Panc1 (cell line): ENCODE results near the gene ATP2A2. TPM values are rescaled to one million over a fixed set of nuclear protein-coding genes. Genes with fewer than 3 reads are reported as not detected.

Experiments used
- ATAC-seq: fragments of 200-7000 bp; cut with Tn5 transposase; 2 replicates; pipeline ENCODE4 v1.9.1; 2020; ENCODE audit warnings: mild to moderate bottlenecking, moderate library complexity
- BruUV-seq: library from RNA; stranded (reverse); fragments of 400-500 nt; replicated peaks from 2 replicates; lab custom pipeline; 2021; lab: Mats Ljungman, UMichigan
- CTCF ChIA-PET: fragments of 300-600 bp; sonication (Branson Sonifier 250); formaldehyde crosslinking; loops from one replicate; lab custom pipeline; 2022; ENCODE audit warnings: antibody characterized with exemption; lab: Charles Lee
- POLR2A ChIA-PET: fragments of 300-600 bp; sonication (Branson Sonifier 250); formaldehyde crosslinking; loops from one replicate; lab custom pipeline; 2022; ENCODE audit warnings: antibody characterized with exemption; lab: Charles Lee
- DNase-seq: peaks from one replicate; pipeline ENCODE4 v3.0.0-alpha.2; 2010; ENCODE audit warnings: low read depth, low spot score
- H3K27ac ChIP-seq: 2 replicates; pipeline ENCODE4 v1.5.1; 2011; ENCODE audit warnings: mild to moderate bottlenecking, low read length, inconsistent platforms
- H3K27me3 ChIP-seq: fragments of 200-500 bp; sonication (Bioruptor generic); 2 replicates; pipeline ENCODE4 v1.6.0; 2014; ENCODE audit warnings: low read length, inconsistent platforms; ENCODE audit not compliant: control insufficient read depth, insufficient read depth
- H3K36me3 ChIP-seq: fragments of 200-500 bp; sonication (Bioruptor generic); 2 replicates; pipeline ENCODE4 v1.5.1; 2014; ENCODE audit warnings: inconsistent platforms, mild to moderate bottlenecking, low read length, moderate library complexity; ENCODE audit not compliant: control insufficient read depth, insufficient read depth
- H3K4me1 ChIP-seq: 2 replicates; pipeline ENCODE4 v1.5.1; 2011; ENCODE audit warnings: inconsistent platforms, mild to moderate bottlenecking, low read length, moderate library complexity; ENCODE audit not compliant: control insufficient read depth, insufficient read depth
- H3K4me3 ChIP-seq, 2 experiments: 2 replicates each; pipeline ENCODE4 v1.5.1; 2011 to 2012; ENCODE audit warnings: low read depth in 2 of 2, low read length in 2 of 2, mild to moderate bottlenecking in 2 of 2, inconsistent platforms in 1 of 2, moderate library complexity in 1 of 2
- H3K9me3 ChIP-seq: fragments of 200-500 bp; sonication (Bioruptor generic); 2 replicates; pipeline ENCODE4 v1.5.1; 2014; ENCODE audit warnings: low read depth, mild to moderate bottlenecking, inconsistent platforms, low read length, moderate library complexity; ENCODE audit not compliant: control insufficient read depth, insufficient read depth
- CTCF ChIP-seq: fragments of 450-650 bp; IDR thresholded peaks from 2 replicates; pipeline ENCODE4 v1.5.1; 2017; ENCODE audit warnings: mild to moderate bottlenecking
- POLR2AphosphoS5 ChIP-seq: IDR thresholded peaks from 2 replicates; pipeline ENCODE4 v1.6.1; 2012; ENCODE audit warnings: mild to moderate bottlenecking, low read depth, low read length, moderate library complexity
- REST ChIP-seq, 2 experiments: IDR thresholded peaks; 2 replicates each; pipeline ENCODE4 v1.6.1; 2011 to 2012; ENCODE audit warnings: low read depth in 2 of 2, control low read depth in 1 of 2, low read length in 1 of 2, mild to moderate bottlenecking in 1 of 2, moderate library complexity in 1 of 2; ENCODE audit not compliant: insufficient read depth in 1 of 2
- SIN3A ChIP-seq: IDR thresholded peaks from 2 replicates; pipeline ENCODE4 v1.6.1; 2012; ENCODE audit warnings: low read depth, mild to moderate bottlenecking, low read length, moderate library complexity, borderline replicate concordance; ENCODE audit not compliant: insufficient read depth
- TCF7L2 ChIP-seq: IDR thresholded peaks from 2 replicates; pipeline ENCODE4 v1.6.1; 2011; ENCODE audit warnings: mild to moderate bottlenecking, low read depth, low read length, inconsistent platforms
- in situ Hi-C: cut with HindIII; loops from 2 replicates; pipeline ENCODE4 v1.10.0; 2016; ENCODE audit warnings: low sequenced_read_pairs, low pct_unique_long_range_greater_than_20kb
- intact Hi-C: fragments of 100-400 bp; cut with micrococcal nuclease; formaldehyde crosslinking; loops from one replicate; pipeline ENCODE4 v1.10.0; 2022; ENCODE audit not compliant: unreplicated experiment
- total RNA-seq: library from RNA; stranded (reverse); gene quantifications from one replicate; pipeline ENCODE4 v1.2.1, GENCODE V29; 2021; ENCODE audit not compliant: unreplicated experiment

The ATP2A2 gene
- total RNA-seq, 1 experiment from 2014 or later, result 286 TPM

GRCh38 chr12:110266980-110267620 is 13.9 kb upstream of the ATP2A2 start:
- H3K36me3 ChIP-seq, result no peaks in the 10 kb centered on the region
- ChIA-PET CTCF (no interaction called here), POLR2A (interaction anchor here (1.1 kb wide), 1 partner anchor 9 kb away, joined by 3 read pairs; no protein-coding TSS in a partner anchor)
- no peak for TF ChIP-seq POLR2AphosphoS5
- TF ChIP-seq REST (IDR thresholded peaks at IDR 0.05; ENCODE audit: insufficient read depth in 1 of 2, low read depth in 2 of 2, low read length in 1 of 2), result no peak
- TF ChIP-seq TCF7L2, result no peak
- no peak for TF ChIP-seq SIN3A
- TF ChIP-seq CTCF, result no peak
- DNase-seq (no peak), ATAC-seq (peak; percentile 29; the same call in 1 of the 2 replicates)
- H3K4me3 ChIP-seq, result no peak overlapping the region
- H3K4me1 ChIP-seq, result peaks cover 30% of the 10 kb centered on the region
- BruUV-seq, result no TSS peak
- no peaks in the 10 kb centered on the region for H3K9me3 ChIP-seq
- in situ Hi-C loops (no loop called here), intact Hi-C loops (no loop called here)
- no peak overlapping the region for H3K27ac ChIP-seq
- no peaks in the 10 kb centered on the region for H3K27me3 ChIP-seq

- Histone ChIP-seq H3K4me3 (0 out of 4 replicates have a peak overlapping the region, but pooled peaks of 1 of the 2 experiments have one; percentile 5), H3K27ac (0 out of 2 replicates have a peak overlapping the region, but pooled peaks have one; percentile 49), H3K4me1 (peaks cover 30% of the 10 kb centered on the region), H3K27me3 (no peaks in the 10 kb centered on the region), H3K9me3 (no peaks in the 10 kb centered on the region), H3K36me3 (no peaks in the 10 kb centered on the region)
- DNase-seq (no peak), ATAC-seq (peak; percentile 79)
- CTCF ChIA-PET, result no interaction called here
- in situ Hi-C loops (no loop called here), intact Hi-C loops (no loop called here)
- no TSS peak for BruUV-seq
- POLR2A ChIA-PET, result interaction anchor here (0.7 kb wide), 1 partner anchor 83 kb away, joined by 5 read pairs; no protein-coding TSS in a partner anchor
- TF ChIP-seq CTCF (no peak), REST (IDR thresholded peaks at IDR 0.05; ENCODE audit: insufficient read depth in 1 of 2, low read depth in 2 of 2, low read length in 1 of 2) (no peak), SIN3A (no peak), POLR2AphosphoS5 (no peak), TCF7L2 (no peak)
Measured at GRCh38 chr12:110269622-110270124, 11.4 kb upstream of the ATP2A2 start.
